SK-N-SH treated with all-trans-retinoic acid at 6 μM for 48 hours (cell line): ENCODE data around the gene CMC1.

Source experiments
- ATAC-seq: fragments of 200-7000 bp; cut with Tn5 transposase; 3 replicates; pipeline ENCODE4 v1.9.1; 2020; ENCODE audit warnings: mild to moderate bottlenecking, moderate library complexity
- ARNTL ChIP-seq: fragments of 450-650 bp; formaldehyde crosslinking; IDR thresholded peaks from 2 replicates; pipeline ENCODE4 v1.5.0; 2020; ENCODE audit warnings: low read depth, mild to moderate bottlenecking, moderate library complexity, borderline replicate concordance
- BACH2 ChIP-seq: fragments of 250-450 bp; sonication (Bioruptor Pico); IDR thresholded peaks from 2 replicates; pipeline ENCODE4 v1.9.0; 2021; ENCODE audit warnings: mild to moderate bottlenecking, borderline replicate concordance
- CSDC2 ChIP-seq: fragments of 250-450 bp; sonication (Bioruptor Pico); IDR thresholded peaks from 2 replicates; pipeline ENCODE4 v1.5.0; 2020; ENCODE audit warnings: mild to moderate bottlenecking, moderate library complexity
- ESRRG ChIP-seq: fragments of 250-450 bp; sonication (Bioruptor Pico); IDR thresholded peaks from 2 replicates; pipeline ENCODE4 v1.6.1; 2021; ENCODE audit warnings: mild to moderate bottlenecking
- GLIS3 ChIP-seq: fragments of 250-450 bp; sonication (Bioruptor Pico); IDR thresholded peaks from 2 replicates; pipeline ENCODE4 v1.5.0; 2020; ENCODE audit warnings: mild to moderate bottlenecking, moderate library complexity
- ISL1 ChIP-seq: fragments of 250-450 bp; sonication (Bioruptor Pico); IDR thresholded peaks from 2 replicates; pipeline ENCODE4 v2.1.2; 2022; ENCODE audit warnings: mild to moderate bottlenecking, moderate library complexity
- OSR1 ChIP-seq: fragments of 250-450 bp; sonication (Bioruptor Pico); IDR thresholded peaks from 2 replicates; pipeline ENCODE4 v1.8.0; 2022; ENCODE audit warnings: moderate library complexity, mild to moderate bottlenecking, inconsistent platforms
- PPARA ChIP-seq: fragments of 250-450 bp; sonication (Bioruptor Pico); IDR thresholded peaks from 2 replicates; pipeline ENCODE4 v1.5.0; 2020; ENCODE audit warnings: mild to moderate bottlenecking, borderline replicate concordance
- RARB ChIP-seq: fragments of 250-450 bp; sonication (Bioruptor Pico); IDR thresholded peaks from 2 replicates; pipeline ENCODE4 v1.8.0; 2021; ENCODE audit warnings: mild to moderate bottlenecking, moderate library complexity
- SNAI2 ChIP-seq: fragments of 250-450 bp; sonication (Bioruptor Pico); IDR thresholded peaks from 2 replicates; pipeline ENCODE4 v1.5.0; 2020; ENCODE audit warnings: mild to moderate bottlenecking, moderate library complexity
- TOX ChIP-seq: fragments of 250-450 bp; sonication (Bioruptor Pico); IDR thresholded peaks from 2 replicates; pipeline ENCODE4 v1.8.0; 2021; ENCODE audit warnings: mild to moderate bottlenecking, moderate library complexity, borderline replicate concordance
- ZFP3 ChIP-seq: fragments of 250-450 bp; sonication (Bioruptor Pico); IDR thresholded peaks from 2 replicates; pipeline ENCODE4 v1.5.0; 2020; ENCODE audit warnings: mild to moderate bottlenecking, moderate library complexity
- ZFP30 ChIP-seq: fragments of 450-650 bp; formaldehyde crosslinking; IDR thresholded peaks from 2 replicates; pipeline ENCODE4 v1.5.0; 2022; ENCODE audit warnings: mild to moderate bottlenecking, moderate library complexity
- ZNF565 ChIP-seq: fragments of 450-650 bp; formaldehyde crosslinking; conservative IDR thresholded peaks from 2 replicates; pipeline ENCODE4 v1.5.0; 2020; ENCODE audit warnings: low read depth, mild to moderate bottlenecking, moderate library complexity
- ZNF70 ChIP-seq: fragments of 450-650 bp; formaldehyde crosslinking; IDR thresholded peaks from 2 replicates; pipeline ENCODE4 v1.5.0; 2020; ENCODE audit warnings: mild to moderate bottlenecking, moderate library complexity
- ZNF8 ChIP-seq: fragments of 450-650 bp; formaldehyde crosslinking; IDR thresholded peaks from 2 replicates; pipeline ENCODE4 v1.5.0; 2020; ENCODE audit warnings: mild to moderate bottlenecking, moderate library complexity
- TF ChIP-seq, protein P1 (sequence below): fragments of 250-450 bp; sonication (Bioruptor Pico); IDR thresholded peaks from 2 replicates; pipeline ENCODE4 v1.5.0; 2020; ENCODE audit warnings: mild to moderate bottlenecking, moderate library complexity
- TF ChIP-seq, protein P2 (sequence below): fragments of 250-450 bp; sonication (Bioruptor Pico); IDR thresholded peaks from 2 replicates; pipeline ENCODE4 v1.5.1; 2020; ENCODE audit warnings: low read depth, mild to moderate bottlenecking, moderate library complexity
- TF ChIP-seq, protein P3 (sequence below): fragments of 250-450 bp; sonication (Bioruptor Pico); IDR thresholded peaks from 2 replicates; pipeline ENCODE4 v1.8.0; 2021; ENCODE audit warnings: low read depth, mild to moderate bottlenecking, moderate library complexity, borderline replicate concordance
- TF ChIP-seq, protein P4 (sequence below): fragments of 250-450 bp; sonication (Bioruptor Pico); IDR thresholded peaks from 2 replicates; pipeline ENCODE4 v1.8.0; 2020; ENCODE audit warnings: mild to moderate bottlenecking, moderate library complexity, borderline replicate concordance

Gene CMC1

DNA sequence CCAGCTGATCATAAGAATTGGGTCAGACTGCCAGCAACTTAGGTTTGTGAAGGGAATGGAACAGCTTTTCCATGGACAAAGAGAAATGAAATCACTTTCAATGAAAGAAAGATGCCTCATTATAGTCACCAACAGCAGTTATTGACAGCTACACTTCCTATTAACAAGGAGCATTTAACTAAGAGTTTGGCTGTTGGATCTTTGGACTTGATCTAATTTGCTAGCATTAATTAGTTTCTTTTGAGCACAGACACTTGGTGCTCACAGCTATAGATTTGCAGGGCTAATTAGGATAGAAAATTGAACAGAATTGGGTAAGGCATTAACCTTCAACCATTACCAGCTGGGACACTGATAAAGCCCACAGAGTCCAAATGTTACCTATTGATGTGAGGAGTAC, 24.2 kb downstream of the CMC1 start (continued):
- TF ChIP-seq, protein P1, sequence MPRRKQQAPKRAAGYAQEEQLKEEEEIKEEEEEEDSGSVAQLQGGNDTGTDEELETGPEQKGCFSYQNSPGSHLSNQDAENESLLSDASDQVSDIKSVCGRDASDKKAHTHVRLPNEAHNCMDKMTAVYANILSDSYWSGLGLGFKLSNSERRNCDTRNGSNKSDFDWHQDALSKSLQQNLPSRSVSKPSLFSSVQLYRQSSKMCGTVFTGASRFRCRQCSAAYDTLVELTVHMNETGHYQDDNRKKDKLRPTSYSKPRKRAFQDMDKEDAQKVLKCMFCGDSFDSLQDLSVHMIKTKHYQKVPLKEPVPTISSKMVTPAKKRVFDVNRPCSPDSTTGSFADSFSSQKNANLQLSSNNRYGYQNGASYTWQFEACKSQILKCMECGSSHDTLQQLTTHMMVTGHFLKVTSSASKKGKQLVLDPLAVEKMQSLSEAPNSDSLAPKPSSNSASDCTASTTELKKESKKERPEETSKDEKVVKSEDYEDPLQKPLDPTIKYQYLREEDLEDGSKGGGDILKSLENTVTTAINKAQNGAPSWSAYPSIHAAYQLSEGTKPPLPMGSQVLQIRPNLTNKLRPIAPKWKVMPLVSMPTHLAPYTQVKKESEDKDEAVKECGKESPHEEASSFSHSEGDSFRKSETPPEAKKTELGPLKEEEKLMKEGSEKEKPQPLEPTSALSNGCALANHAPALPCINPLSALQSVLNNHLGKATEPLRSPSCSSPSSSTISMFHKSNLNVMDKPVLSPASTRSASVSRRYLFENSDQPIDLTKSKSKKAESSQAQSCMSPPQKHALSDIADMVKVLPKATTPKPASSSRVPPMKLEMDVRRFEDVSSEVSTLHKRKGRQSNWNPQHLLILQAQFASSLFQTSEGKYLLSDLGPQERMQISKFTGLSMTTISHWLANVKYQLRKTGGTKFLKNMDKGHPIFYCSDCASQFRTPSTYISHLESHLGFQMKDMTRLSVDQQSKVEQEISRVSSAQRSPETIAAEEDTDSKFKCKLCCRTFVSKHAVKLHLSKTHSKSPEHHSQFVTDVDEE: no peak
- TF ChIP-seq GLIS3 (CRISPR knock-in tag) (no peak), CSDC2 (CRISPR knock-in tag) (no peak), ZFP30 (CRISPR knock-in tag) (no peak), SNAI2 (CRISPR knock-in tag) (no peak), ZNF70 (CRISPR knock-in tag) (no peak), RARB (CRISPR knock-in tag) (no peak), ZNF565 (no peak)
- TF ChIP-seq, protein P2, sequence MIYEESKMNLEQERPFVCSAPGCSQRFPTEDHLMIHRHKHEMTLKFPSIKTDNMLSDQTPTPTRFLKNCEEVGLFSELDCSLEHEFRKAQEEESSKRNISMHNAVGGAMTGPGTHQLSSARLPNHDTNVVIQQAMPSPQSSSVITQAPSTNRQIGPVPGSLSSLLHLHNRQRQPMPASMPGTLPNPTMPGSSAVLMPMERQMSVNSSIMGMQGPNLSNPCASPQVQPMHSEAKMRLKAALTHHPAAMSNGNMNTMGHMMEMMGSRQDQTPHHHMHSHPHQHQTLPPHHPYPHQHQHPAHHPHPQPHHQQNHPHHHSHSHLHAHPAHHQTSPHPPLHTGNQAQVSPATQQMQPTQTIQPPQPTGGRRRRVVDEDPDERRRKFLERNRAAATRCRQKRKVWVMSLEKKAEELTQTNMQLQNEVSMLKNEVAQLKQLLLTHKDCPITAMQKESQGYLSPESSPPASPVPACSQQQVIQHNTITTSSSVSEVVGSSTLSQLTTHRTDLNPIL (CRISPR knock-in tag): no peak
- TF ChIP-seq, all 23 proteins: peak for 0

DNA sequence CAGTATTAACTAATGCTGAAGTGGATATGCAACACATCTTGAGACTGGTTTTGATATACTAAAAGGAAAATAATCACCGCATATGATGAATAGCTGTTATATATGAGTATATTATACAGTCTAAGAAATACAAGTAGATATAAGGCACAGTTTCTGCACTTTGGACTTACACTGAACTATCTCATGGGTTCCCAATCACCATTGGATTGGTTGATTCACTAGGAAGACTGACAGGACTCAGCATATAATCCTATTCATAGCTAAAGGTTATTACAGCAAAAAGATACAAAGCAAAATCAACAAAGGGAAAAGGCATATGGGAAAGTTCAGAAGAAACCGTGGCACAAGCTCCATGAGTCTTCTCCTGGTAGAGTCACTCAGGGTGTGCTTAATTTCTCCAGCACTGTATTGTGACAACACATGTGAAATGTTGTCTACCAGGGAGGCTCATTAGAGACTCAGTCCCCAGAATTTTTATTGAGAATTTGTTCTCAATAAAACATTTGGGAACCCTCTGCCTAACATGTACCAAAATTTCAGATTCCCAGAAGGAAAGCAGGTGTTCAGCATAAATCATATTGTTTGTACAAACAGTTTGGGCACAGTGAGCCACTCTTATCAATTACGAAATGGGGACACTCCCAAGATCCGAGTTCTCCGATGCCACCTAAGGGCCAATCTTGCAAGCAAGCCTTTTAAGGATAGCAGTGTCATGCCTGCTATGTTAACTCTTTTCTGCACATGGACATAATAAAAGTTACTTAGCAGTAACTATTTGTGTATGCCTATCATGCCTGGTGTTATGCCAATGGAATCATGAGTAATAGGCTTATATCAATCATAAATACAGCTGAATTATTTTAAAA, 26.8 kb downstream of the CMC1 start:
- TF ChIP-seq, protein P2 (CRISPR knock-in tag): no peak
- TF ChIP-seq ZNF8 (CRISPR knock-in tag) (no peak), RARB (CRISPR knock-in tag) (no peak), PPARA (CRISPR knock-in tag) (no peak), ZNF565 (no peak), TOX (CRISPR knock-in tag) (no peak), ZFP3 (CRISPR knock-in tag) (no peak), OSR1 (no peak), GLIS3 (CRISPR knock-in tag) (no peak), ESRRG (no peak), ISL1 (CRISPR knock-in tag) (no peak), BACH2 (CRISPR knock-in tag) (no peak), ARNTL (CRISPR knock-in tag) (no peak)
- TF ChIP-seq, protein P1: no peak
- TF ChIP-seq, protein P3, sequence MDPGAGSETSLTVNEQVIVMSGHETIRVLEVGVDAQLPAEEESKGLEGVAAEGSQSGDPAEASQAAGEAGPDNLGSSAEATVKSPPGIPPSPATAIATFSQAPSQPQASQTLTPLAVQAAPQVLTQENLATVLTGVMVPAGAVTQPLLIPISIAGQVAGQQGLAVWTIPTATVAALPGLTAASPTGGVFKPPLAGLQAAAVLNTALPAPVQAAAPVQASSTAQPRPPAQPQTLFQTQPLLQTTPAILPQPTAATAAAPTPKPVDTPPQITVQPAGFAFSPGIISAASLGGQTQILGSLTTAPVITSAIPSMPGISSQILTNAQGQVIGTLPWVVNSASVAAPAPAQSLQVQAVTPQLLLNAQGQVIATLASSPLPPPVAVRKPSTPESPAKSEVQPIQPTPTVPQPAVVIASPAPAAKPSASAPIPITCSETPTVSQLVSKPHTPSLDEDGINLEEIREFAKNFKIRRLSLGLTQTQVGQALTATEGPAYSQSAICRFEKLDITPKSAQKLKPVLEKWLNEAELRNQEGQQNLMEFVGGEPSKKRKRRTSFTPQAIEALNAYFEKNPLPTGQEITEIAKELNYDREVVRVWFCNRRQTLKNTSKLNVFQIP (CRISPR knock-in tag): no peak
- TF ChIP-seq, protein P4, sequence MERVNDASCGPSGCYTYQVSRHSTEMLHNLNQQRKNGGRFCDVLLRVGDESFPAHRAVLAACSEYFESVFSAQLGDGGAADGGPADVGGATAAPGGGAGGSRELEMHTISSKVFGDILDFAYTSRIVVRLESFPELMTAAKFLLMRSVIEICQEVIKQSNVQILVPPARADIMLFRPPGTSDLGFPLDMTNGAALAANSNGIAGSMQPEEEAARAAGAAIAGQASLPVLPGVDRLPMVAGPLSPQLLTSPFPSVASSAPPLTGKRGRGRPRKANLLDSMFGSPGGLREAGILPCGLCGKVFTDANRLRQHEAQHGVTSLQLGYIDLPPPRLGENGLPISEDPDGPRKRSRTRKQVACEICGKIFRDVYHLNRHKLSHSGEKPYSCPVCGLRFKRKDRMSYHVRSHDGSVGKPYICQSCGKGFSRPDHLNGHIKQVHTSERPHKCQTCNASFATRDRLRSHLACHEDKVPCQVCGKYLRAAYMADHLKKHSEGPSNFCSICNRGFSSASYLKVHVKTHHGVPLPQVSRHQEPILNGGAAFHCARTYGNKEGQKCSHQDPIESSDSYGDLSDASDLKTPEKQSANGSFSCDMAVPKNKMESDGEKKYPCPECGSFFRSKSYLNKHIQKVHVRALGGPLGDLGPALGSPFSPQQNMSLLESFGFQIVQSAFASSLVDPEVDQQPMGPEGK: no peak
- TF ChIP-seq, all 23 proteins: peak for 0
- ATAC-seq: no peak
